Ishikawa (cell line): ENCODE measurements around the gene HS2ST1.

Experiments
- CEBPB ChIP-seq: IDR thresholded peaks from 2 replicates; pipeline ENCODE4 v1.6.1; 2012
- CREB1 ChIP-seq: IDR thresholded peaks from 2 replicates; pipeline ENCODE4 v1.6.1; 2012; ENCODE audit warnings: low read depth
- EGR1 ChIP-seq: IDR thresholded peaks from 2 replicates; pipeline ENCODE4 v1.6.1; 2012
- EP300 ChIP-seq: IDR thresholded peaks from 2 replicates; pipeline ENCODE4 v1.6.1; 2012; ENCODE audit warnings: borderline replicate concordance
- FOXM1 ChIP-seq: IDR thresholded peaks from 2 replicates; pipeline ENCODE4 v1.6.1; 2012; ENCODE audit warnings: low read depth, borderline replicate concordance
- NFIC ChIP-seq: IDR thresholded peaks from 2 replicates; pipeline ENCODE4 v1.6.1; 2012
- RAD21 ChIP-seq: IDR thresholded peaks from 2 replicates; pipeline ENCODE4 v1.6.1; 2012; ENCODE audit warnings: low read depth
- TAF1 ChIP-seq: IDR thresholded peaks from 2 replicates; pipeline ENCODE4 v1.6.1; 2012; ENCODE audit warnings: low read depth, mild to moderate bottlenecking
- TCF12 ChIP-seq: IDR thresholded peaks from 2 replicates; pipeline ENCODE4 v1.6.1; 2012; ENCODE audit warnings: low read depth
- TEAD4 ChIP-seq: IDR thresholded peaks from 2 replicates; pipeline ENCODE4 v1.6.1; 2012
- YY1 ChIP-seq: IDR thresholded peaks from 2 replicates; pipeline ENCODE4 v1.6.1; 2012; ENCODE audit warnings: low read depth
- ZBTB7A ChIP-seq: IDR thresholded peaks from 2 replicates; pipeline ENCODE4 v1.6.1; 2012; ENCODE audit warnings: low read depth
- TF ChIP-seq, protein P1 (sequence below): IDR thresholded peaks from 2 replicates; pipeline ENCODE4 v1.6.1; 2012; ENCODE audit warnings: low read depth, mild to moderate bottlenecking
- TF ChIP-seq, protein P2 (sequence below): IDR thresholded peaks from 2 replicates; pipeline ENCODE4 v1.6.1; 2012
- TF ChIP-seq, protein P3 (sequence below): IDR thresholded peaks from 2 replicates; pipeline ENCODE4 v1.6.1; 2012

Gene HS2ST1

DNA sequence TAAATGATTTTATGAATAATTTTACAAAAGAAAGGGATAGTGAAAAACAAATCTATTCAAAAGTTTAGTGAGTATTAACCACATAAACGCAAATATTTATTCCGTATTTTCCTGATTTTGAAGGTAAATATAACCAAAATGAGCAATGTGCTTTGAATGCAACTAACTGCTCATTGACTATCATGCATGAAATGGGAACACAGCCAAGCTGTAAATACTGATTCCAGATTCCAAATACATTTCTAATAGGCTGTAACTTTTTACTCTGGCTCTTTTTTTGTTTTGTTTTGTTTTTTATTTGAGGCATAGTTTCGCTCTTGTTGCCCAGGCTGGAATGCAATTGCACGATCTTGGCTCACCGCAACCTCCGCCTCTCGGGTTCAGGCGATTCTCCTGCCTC lies 42.3 kb upstream of the HS2ST1 start:
- no peak for TF ChIP-seq RAD21
- TF ChIP-seq, protein P1, sequence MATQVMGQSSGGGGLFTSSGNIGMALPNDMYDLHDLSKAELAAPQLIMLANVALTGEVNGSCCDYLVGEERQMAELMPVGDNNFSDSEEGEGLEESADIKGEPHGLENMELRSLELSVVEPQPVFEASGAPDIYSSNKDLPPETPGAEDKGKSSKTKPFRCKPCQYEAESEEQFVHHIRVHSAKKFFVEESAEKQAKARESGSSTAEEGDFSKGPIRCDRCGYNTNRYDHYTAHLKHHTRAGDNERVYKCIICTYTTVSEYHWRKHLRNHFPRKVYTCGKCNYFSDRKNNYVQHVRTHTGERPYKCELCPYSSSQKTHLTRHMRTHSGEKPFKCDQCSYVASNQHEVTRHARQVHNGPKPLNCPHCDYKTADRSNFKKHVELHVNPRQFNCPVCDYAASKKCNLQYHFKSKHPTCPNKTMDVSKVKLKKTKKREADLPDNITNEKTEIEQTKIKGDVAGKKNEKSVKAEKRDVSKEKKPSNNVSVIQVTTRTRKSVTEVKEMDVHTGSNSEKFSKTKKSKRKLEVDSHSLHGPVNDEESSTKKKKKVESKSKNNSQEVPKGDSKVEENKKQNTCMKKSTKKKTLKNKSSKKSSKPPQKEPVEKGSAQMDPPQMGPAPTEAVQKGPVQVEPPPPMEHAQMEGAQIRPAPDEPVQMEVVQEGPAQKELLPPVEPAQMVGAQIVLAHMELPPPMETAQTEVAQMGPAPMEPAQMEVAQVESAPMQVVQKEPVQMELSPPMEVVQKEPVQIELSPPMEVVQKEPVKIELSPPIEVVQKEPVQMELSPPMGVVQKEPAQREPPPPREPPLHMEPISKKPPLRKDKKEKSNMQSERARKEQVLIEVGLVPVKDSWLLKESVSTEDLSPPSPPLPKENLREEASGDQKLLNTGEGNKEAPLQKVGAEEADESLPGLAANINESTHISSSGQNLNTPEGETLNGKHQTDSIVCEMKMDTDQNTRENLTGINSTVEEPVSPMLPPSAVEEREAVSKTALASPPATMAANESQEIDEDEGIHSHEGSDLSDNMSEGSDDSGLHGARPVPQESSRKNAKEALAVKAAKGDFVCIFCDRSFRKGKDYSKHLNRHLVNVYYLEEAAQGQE, result no peak
- no peak for TF ChIP-seq CREB1
- TF ChIP-seq TEAD4, result no peak
- no peak for TF ChIP-seq EP300
- TF ChIP-seq, protein P2, sequence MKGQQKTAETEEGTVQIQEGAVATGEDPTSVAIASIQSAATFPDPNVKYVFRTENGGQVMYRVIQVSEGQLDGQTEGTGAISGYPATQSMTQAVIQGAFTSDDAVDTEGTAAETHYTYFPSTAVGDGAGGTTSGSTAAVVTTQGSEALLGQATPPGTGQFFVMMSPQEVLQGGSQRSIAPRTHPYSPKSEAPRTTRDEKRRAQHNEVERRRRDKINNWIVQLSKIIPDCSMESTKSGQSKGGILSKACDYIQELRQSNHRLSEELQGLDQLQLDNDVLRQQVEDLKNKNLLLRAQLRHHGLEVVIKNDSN, result no peak
- TF ChIP-seq TAF1, result no peak
- TF ChIP-seq, protein P3, sequence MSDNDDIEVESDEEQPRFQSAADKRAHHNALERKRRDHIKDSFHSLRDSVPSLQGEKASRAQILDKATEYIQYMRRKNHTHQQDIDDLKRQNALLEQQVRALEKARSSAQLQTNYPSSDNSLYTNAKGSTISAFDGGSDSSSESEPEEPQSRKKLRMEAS, result no peak
- no peak for TF ChIP-seq NFIC
- no peak for TF ChIP-seq ZBTB7A
- TF ChIP-seq FOXM1, result no peak
- TF ChIP-seq YY1, result no peak
- TF ChIP-seq CEBPB, result no peak
- TF ChIP-seq TCF12, result no peak
- TF ChIP-seq EGR1, result no peak

DNA sequence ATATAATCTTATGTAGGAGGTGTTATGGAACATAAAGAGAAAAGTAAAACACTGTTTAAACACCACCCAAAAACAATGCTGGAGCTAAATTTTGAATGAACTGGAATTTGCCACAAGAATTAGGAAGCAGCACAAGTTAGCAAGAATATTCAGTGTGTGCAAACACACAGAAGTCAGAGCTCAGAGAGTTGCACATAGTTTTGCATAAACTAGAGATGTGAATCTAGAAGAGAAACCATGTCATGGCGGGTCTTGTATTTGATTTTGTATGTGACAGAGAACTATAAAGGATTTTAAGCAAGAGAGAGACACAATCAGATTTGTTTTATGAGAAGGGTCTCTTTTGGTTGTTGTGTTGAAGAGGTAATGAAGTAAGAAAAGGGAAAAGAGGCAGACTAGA lies 38.7 kb upstream of the HS2ST1 start:
- TF ChIP-seq, protein P1, result no peak
- TF ChIP-seq RAD21 (no peak), EGR1 (no peak), CEBPB (no peak), YY1 (no peak), TEAD4 (no peak), NFIC (no peak), ZBTB7A (no peak), FOXM1 (no peak), CREB1 (no peak), TAF1 (no peak), EP300 (no peak), TCF12 (no peak)
- TF ChIP-seq, protein P3, result no peak
- TF ChIP-seq, protein P2, result no peak

DNA sequence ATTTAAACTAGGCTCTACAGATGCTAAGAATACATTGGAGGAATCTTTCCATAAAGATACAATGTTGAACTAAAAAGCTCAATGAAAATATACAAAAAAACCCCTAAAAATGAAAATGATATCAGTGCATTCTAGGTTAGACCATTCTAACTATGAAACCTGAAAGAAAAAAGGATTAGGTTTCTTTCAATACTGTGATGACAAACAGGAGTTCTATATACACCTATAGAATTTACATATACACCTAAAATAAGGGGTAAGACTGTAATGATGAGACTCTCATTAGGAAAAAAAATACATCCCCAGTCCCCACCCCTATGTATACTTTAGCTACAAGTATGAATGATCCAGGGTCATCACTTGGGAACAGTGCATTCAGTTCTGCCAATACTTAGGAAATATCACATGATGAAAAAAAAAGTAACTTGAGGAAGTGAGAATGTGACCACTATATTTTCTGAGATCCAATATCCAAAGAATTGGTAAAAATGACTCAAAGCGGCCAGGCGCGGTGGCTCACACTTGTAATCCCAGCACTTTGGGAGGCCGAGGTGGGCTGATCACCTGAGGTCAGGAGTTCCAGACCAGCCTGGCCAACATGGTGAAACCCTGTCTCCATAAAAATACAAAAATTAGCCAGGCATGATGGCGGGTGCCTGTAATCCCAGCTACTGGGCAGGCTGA lies 26.8 kb upstream of the HS2ST1 start:
- TF ChIP-seq ZBTB7A (no peak), EP300 (no peak), TEAD4 (no peak), CREB1 (no peak), TCF12 (no peak), YY1 (no peak), FOXM1 (no peak), TAF1 (no peak), RAD21 (no peak), EGR1 (no peak), CEBPB (no peak), NFIC (no peak)
- TF ChIP-seq, protein P1, result no peak
- TF ChIP-seq, protein P3, result no peak
- TF ChIP-seq, protein P2, result no peak

DNA sequence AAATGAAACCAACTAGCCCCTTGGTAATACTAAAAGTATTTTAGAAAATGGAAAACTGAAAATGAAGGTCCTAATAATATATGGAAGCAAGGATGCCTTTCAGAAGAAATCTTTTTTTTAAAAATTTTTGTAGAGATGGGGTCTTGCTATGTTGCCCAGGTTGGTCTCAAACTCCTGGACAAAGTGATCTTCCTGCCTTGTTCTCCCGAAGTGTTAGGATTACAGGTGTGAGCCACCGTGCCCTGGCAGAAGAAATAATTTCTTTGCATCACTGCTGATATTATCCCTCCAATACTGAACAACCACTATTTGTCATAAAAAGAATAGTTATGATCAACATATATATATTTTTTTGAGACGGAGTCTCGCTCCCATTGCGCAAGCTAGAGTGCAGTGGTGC lies 26.1 kb upstream of the HS2ST1 start:
- TF ChIP-seq NFIC, result no peak
- no peak for TF ChIP-seq CREB1
